GM18507 (cell line): ENCODE data around the gene STOX1.
"Not testable (repeated sequence)": the region's sequence is repeated elsewhere in the genome, so short reads cannot be mapped to it uniquely, and the experiment has no call there.

Source experiments
- DNase-seq: peaks from one replicate; pipeline ENCODE4 v3.0.0; 2011; ENCODE audit warnings: low read depth; ENCODE audit not compliant: insufficient read length; ENCODE audit errors: extremely low spot score
- FAIRE-seq: peaks from 2 replicates; lab custom pipeline; 2011; peaks lifted over from hg19 to GRCh38; lab: Jason Lieb, UNC

STOX1 gene

DNA sequence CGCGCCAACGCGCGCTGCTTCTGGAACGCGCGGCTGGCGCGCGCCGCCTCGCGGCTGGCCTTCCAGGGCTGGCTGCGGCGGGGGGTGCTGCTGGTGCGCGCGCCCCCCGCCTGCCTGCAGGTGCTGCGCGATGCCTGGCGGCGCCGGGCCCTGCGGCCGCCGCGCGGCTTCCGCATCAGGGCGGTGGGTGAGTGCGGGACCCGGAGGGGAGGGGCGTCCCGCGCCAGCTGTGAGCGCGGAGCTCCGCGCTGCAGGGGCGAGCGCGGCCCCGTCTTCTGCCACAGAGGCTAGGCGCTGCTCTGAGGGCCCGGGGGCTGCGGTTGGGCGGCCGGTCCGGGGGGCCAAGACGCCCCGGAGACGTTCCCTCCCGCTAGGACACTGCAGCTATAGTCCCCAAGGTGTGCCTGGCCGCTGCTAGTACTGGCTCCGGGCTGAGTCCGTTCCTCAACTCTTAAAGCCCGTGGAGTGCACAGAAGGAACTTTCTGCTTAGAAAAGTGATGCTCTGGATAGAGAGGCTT lies 811 bp downstream of the STOX1 start:
- FAIRE-seq, DNase-seq: not testable (repeated sequence)

DNA sequence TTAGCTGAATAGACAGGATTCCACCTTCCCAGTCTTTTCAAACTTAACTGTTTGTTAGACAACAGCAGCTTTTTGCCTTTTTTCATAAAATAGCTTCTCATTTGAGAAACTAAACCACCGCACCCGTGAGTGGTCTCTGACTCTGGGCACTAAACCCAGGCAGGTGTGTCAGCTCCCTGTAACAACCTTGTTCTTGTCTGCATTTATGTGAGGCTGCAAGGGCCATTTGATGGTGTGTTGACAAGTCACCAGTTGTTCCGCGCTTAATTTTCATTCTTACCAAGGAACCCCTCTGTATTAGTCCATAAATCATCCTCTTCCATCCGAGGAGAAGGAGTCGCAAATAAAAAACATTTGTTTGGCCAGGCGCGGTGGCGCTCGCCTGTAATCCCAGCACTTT lies 1.5 kb downstream of the STOX1 start:
- FAIRE-seq (no peak), DNase-seq (no peak)

DNA sequence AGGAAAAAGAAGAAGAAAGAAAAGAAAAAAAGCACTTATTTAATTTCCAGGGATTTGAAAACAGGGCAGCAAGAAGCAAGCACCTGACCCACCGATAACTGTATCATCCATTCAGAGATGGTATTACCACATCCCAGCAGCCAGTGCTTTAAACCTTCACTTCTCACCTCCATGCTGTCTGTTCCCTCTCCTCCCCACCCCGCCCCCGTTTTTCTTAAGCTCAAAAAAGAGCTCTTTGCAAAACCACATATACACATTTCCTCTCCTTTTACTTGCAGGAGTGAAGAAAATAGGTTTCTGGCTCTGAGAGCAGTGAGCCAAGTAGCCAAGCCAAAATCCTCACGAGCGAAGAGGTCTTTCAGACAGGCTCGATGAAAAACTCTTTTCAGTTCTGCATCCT lies 2.2 kb downstream of the STOX1 start:
- DNase-seq (no peak), FAIRE-seq (no peak)

DNA sequence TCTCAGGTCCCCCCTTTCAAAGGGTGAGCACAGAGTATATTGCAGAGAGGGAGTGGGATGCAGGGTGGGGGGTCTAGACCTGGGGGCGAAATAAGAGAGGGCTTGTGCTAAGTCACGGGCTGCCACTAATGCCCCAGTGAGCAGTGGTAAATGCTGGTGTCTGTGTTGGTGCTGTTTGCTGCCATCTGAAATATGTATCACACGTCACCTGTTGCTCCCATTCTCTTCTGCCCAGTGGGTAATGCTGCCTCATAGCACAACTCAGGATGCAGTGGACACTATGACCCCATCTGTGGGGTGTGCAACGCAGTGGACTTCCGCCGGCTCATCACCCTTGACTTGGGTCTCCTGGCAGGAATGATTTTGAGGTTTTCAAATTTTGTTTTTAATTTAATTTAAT lies 2.6 kb downstream of the STOX1 start:
- no peak for DNase-seq
- FAIRE-seq, result no peak

DNA sequence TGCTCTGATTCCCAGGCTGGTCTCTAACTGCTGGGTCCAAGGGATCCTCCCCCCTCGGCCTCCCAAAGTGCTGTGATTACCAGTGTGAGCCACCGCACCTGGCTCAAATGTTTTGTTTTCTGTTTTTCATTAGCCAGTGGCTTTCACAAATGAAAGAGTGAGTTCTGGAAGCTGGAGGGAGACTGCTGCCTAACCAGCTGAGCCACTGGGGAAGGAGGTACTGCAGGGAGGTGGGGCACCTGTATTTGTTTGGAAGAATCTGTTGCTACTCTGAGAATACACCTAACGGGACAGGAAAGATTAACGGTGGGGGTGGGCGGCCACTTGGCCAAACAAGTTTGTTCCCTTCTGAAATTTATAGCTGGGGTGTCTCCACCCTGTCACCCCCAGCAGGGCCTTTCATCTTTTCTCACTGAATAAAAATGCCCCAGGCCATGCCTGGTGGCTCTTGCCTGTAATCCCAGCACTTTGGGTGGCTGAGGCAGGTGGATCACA lies 4.7 kb downstream of the STOX1 start:
- DNase-seq (no peak), FAIRE-seq (no peak)

DNA sequence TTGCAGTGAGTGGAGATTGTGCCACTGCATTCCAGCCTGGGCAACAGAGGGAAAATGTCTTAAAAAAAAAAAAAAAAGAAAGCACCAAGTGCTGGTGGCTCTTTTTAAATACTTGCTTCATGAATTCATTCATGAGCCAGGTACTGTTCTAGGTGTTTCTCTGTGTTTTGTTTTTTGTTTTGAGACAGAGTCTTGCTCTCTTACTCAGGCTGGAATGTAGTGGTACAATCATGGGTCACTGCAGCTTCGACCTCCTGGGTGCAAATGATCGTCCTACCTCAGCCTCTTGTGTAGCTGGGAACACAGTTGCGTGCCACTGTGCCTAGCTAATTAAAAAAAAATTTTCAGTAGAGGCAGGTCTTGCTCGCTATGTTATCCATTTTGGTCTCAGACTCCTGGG lies 5.3 kb downstream of the STOX1 start:
- FAIRE-seq (no peak), DNase-seq (no peak)

DNA sequence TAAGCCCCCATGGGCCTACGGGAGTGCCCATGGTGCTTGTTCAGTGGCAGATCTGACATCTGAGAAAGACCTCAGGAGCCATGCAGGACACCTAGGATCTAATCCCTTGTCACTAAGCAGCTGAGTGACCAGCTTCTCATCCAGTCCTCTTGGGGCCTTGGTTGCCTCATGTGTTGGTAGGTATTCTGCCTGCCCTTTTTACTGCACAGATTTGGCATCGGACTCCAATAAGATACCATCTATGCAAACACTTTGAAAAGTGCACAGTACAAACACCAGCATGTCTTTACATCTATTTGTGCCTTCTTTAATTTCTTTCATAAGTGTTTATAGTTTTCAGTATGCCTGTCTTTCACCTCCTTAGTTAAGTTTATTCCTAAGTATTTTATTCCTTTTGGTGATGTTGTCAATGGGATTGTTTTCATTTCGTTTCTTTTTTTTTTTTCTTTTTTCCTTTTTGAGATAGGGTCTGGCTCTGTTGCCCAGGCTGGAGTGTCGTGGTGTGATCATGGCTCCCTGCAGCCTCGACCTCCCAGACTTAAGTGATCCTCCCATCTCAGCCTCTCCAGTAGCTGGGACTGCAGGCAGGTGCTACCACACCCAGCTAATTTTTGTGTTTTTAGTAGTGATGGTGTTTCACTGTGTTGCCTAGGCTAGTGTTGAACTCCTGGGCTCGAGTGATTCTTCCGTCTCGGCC lies 10.4 kb downstream of the STOX1 start:
- FAIRE-seq, result no peak
- DNase-seq, result no peak

DNA sequence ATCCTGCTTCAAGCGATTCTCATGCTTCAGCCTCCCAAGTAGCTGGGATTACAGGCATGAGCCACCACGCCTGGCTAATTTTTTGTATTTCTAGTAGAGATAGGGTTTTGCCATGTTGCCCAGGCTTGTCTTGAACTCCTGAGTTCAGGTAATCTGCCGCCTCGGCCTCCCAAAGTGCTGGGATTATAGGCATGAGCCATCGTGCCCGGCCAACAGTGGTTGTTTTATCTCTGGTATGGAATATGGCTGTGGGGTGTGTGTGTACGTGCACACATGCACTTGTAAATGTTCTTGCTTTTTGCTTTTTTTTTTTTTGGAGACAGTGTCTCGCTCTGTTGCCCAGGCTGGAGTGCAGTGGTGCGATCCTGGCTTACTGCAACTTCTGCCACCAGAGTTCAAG lies 13.3 kb downstream of the STOX1 start:
- not testable (repeated sequence) for FAIRE-seq, DNase-seq

DNA sequence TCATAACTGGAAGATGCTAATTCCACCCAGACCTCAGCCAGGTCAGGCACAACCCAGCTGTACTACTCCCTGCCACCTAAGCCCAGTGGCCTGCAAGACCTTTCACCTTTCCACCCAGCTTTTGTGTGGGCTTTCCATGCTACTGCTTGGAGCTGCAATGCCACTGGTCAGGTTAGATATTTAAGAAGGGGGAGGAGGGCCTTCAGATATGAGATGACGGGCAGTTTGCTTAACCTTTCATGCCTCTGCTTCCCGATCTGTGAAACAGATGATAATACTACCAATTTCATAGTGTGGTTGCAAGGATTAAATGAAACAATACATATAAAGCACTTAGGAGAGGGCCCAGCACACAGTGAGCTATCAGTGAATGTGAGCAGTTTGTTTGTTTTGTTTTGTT lies 20.9 kb downstream of the STOX1 start:
- no peak for DNase-seq
- FAIRE-seq, result no peak

DNA sequence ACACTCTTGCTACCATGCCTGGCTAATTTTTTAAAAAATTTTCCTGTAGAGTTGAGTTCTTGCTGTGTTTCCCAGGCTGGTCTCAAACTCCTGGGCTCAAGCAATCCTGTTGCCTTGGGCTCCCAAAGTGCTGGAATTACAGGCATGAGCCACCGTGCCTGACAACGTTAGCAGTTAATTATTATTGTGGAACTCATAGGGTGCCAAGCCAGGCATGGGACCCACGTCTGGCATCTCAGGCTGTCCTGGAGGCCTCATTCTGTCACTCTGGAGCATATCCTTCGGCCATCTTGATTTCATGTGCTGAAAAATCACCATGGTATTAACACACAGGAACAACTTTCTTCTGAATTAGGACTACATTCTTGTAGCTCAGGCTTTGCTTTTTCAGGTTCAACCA lies 21.5 kb downstream of the STOX1 start:
- FAIRE-seq, result no peak
- DNase-seq, result no peak

DNA sequence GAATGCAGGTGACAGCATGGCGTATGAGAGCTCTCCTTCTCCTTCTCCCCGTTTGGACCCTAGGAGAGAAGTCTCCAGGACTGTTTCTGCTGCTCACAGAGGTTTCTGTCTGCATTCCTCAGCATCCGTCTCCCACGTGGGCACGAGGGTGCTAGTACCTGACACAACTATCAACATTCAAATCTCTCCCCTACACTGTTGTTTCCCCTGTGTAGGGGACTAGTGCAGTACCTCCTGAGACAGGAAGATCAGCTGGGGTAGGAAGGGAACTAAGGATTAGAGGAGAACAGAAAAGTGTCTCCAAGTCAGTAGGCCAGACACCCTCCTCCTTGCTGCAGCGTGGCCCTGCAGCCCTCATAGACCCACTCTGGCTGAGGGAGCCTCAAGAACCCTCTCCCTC lies 29.0 kb downstream of the STOX1 start:
- FAIRE-seq (no peak), DNase-seq (no peak)

DNA sequence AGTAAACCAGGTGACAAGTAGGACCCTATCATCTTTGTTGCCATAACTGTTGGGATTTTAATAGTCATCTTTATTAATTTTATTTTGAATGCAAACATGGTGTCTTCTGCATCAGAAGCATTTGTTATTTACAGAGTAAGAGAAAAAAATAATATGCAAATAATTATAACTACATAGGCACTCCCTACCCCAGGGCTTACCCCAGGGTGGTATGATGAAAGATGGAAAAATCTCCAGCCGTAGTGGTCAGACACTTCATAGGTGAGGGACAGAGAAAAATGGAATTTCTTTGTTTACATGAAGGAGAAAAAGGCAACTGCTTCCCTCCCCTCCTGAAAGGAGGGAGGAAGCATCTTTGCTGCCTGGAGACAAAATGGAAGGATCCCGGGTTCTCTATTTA lies 29.7 kb downstream of the STOX1 start:
- FAIRE-seq (no peak), DNase-seq (no peak)

DNA sequence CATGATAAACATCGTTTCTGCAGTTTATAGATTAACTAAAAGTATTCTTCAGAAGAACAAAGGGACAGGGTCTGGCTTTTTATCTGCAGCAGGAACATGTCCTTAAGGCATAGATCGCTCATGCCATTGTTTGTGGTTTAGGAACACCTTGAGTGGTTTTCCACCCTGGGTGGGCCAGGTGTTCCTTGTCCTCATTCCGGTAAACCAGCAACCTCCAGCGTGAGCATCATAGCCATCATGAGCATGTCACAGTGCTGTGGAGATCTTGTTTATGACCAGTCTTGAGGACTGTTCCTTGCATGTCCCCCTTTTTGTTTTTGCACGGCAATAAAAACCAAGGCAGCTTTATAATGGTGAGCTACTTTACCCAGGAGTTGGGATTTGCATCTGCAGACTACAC lies 33.9 kb downstream of the STOX1 start:
- no peak for DNase-seq
- FAIRE-seq, result no peak

DNA sequence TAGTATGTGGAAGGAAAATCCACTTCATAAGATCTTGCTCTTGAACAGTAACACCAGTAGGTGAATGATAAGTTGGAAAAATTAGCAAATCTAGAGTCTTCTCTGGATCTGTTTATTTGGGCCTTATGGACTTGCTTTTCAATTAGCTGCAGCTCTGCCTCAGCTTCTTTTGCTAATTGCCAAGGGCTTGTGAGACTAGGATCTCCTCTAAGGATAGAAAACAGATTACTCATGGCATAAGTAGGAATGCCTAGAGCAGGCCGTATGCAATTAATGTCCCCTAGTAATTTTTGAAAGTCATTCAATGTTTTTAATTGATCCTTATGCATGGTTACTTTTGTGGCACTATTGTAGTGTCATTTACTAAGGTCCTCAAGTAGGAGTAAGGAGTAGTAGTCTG lies 37.3 kb downstream of the STOX1 start:
- FAIRE-seq (no peak), DNase-seq (no peak)

DNA sequence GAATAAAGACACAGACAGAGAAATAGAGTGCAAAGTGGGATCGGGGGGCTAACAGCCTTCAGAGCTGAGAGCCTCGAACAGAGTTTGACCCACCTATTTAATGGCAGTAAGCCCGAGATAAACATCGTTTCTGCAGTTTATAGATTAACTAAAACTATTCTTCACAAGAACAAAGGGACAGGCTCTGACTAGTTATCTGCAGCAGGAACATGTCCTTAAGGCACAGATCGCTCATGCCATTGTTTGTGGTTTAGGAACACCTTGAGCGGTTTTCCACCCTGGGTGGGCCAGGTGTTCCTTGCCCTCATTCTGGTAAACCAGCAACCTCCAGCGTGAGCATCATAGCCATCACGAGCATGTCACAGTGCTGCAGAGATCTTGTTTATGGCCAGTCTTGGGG lies 40.8 kb downstream of the STOX1 start:
- not testable (repeated sequence) for DNase-seq, FAIRE-seq

DNA sequence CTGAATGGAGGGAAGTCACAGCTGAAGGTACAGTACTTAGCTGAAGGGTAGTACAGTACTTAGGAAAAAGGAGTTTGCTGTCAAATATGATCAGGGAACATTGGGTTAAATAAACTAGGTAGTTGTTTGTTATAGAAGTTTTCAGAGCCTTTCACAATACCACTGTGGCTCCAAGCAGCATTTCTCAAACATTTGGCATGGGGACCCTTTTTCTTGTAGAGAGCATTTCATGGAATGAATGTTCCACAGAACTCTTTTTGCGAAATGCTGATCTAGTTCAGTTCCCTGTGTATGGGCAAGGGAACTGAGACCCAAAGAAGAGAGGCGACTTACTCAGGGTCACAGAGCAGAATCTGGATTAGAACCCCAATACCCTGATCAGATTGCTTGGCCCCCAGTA lies 42.3 kb downstream of the STOX1 start:
- FAIRE-seq (no peak), DNase-seq (no peak)

DNA sequence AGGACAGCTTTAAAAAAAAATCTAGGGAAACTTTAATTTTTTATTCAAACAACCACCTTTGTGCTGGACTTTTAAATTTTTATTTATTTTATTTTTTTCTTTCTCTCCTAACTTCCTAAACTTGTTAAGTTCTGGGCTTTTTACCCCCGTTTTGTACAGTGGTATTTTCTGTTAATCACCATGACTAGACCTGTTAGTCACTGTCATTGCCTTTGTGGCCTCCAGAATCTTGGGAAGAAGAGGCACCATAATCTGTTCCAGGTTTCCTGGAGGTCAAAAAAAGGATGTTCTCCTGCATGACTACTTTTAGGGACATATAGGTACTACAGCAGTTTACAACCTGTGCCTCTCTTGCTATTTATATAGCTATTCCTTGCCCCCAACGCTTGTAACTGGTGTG lies 42.7 kb downstream of the STOX1 start:
- FAIRE-seq, result no peak
- DNase-seq, result no peak

DNA sequence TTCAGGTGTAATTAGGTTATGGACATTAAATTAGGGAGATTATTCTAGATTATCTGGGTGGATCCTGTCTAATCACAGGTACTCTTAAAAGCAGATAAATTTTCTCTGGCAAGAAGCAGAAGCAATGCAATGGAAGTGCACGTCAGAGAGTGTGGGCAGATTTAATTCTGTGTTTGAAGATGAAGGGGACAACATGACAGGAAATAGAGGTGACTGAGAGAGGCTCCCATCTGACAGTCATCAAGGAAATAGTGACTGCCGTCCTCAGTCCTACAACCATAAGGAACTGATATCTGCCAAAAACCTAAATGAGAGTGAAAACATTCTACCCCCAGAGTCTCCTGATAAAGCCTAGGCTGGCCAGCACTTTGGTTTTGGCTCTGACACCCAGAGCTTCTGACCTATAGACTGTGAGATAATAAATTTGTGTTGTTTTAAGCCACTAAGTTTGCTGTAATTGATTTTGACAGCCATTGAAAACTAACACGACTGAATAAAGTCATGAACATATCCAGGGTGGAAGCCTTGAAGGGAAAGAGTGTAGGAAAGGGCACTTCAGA lies 43.3 kb downstream of the STOX1 start:
- DNase-seq, result no peak
- no peak for FAIRE-seq

DNA sequence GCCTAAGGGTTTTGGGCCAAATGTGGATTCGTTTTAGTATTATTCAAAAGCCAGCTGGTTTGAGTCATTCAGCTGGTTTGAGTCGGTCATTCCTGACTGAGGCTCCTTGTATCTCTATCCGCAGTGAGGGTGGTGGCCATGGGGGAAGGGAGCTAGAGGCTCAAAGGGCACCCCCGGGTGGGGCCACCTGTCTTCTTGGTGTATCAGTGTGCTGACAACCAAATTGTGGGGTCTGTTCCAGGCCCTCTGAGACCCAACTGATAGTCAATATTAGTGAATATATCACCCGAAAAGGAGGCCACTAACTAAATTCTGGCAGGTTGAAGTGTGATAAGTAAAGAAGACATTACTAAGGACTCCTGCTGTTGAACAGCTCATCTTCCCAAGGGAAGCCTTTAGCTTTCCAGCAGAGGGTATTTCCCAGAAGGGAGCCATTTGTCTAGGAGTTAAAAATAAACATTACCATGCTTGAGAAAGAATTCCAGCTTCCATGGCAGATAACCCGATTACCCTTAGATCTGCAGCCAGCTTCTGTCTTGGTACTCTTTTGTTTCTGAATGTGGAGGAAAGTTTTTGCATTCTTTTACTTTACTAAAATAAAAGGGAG lies 43.9 kb downstream of the STOX1 start:
- FAIRE-seq (no peak), DNase-seq (no peak)

DNA sequence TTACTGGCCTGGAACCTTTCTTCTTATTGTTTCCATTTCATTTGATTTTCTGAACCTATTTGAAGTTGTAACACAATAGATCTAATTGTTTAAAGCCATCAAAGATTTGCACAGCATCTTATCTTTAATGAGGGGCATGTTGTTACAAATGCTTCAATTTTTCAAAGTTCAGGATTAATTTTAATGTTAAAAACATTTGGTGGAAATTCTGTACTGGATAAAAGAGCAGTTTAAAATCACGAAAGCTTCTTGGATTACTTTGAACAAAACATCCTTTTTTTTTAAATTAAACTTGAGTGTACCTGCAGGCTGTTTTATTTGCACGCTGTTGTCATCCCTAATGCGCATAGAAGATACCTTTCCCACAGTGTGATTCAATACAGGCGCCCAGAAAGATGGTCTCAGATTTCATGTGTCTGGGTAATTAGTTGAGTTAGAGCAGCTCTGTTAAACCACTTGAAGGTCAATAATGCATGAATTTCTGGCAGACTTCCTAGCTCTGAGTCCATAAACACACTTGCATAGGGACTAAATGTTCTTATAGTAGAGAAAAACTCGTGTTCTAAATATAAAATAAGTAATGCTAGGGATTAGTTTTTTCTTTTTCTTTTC lies 44.5 kb downstream of the STOX1 start:
- FAIRE-seq (no peak), DNase-seq (no peak)
